ENCODE measurements around the gene SARNP.

The SARNP gene

DNA sequence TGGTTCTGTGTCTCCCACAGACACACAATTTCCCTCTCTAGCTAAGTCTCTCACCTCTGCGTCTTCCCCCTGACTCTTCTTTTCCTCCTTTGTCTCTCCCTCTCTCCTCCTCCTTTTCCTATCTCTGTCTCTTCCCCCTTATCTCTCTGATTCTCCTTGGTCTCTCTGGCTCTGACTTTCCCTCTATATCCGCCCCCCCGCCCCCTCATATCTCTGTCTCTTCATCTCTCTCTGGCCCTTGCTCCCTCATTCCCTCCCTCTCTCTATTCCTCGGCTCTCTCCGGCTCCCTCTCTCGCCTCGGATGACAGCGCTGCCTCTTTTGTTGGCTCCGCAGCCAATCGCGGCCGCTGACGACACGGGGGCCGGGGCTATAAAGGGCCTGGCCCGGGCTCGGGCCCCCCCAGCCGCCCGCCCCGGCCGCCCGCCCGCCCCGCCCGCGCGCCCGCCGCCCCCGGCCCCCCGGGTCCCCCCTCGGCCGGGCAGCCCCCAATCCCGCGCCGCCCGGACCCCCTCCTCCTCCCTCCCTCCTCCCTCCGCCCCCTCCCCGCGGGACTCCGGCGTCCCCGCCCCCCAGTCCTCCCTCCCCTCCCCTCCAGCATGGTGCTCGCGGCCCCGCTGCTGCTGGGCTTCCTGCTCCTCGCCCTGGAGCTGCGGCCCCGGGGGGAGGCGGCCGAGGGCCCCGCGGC, 74.7 kb downstream of the SARNP start, which contains the start of gene GDF11:
Gene GDF11, plus strand, starts transcription at position 404 of the 687 bp plus-strand sequence. Its CDS starts 195 bp downstream, at position 599.
- DNase-seq (ENCODE audit: low spot score) = peak; percentile 89

DNA sequence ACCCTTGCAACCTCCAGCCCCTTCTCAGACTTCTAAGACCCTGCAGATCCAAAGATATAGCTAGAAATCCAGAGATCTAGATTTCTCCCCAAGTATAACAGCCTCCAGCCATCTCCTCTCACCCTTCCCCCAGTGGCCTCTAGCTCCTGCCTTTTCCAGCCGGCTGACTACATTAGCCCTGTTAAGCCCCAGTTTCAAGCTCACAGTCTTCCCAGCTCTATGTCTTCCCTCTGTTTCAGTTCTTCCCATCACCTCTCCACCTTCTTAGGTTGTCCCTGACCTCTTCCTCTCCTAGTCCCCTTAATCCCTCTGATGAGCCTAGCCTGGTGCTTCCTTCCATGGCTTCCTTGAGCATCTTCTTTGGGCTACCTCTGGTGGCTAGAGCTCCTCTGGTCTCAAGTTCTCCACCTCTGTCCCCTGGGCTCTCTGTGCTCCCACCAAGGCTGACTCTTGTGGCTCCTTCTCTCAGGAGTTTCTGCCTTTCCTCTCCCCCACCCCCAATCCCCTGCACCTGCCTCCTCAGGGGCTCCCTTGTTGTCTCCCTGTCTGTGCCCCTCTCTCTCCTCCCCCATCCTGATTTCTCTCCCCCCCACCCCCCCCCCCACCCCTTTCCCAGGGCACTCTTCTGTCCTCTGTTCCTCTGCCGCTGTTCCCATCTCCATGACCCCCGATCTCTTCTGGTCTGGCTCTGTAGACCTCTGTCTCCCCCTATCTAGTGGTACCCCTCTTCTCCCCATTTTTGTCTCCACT, 75.4 kb downstream of the SARNP start:
- DNase-seq (ENCODE audit: low spot score) = no peak

DNA sequence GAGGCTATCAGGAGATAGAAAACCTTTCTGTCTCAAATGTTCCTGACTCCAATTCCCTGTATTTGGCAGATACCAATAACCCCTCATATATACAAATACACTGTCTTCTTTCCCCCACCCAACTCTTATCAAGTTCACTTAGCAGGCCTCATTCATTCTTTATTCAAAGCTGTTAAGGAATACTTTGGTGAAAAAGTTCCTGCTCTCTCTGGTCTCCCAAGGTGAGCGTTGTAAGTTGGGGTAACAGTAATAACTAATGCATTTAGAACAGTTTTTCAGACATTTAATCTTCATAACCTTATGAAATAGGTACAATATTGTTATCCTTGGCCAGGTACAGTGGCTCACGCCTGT, 78.5 kb downstream of the SARNP start:
- DNase-seq (ENCODE audit: low spot score) = no peak

DNA sequence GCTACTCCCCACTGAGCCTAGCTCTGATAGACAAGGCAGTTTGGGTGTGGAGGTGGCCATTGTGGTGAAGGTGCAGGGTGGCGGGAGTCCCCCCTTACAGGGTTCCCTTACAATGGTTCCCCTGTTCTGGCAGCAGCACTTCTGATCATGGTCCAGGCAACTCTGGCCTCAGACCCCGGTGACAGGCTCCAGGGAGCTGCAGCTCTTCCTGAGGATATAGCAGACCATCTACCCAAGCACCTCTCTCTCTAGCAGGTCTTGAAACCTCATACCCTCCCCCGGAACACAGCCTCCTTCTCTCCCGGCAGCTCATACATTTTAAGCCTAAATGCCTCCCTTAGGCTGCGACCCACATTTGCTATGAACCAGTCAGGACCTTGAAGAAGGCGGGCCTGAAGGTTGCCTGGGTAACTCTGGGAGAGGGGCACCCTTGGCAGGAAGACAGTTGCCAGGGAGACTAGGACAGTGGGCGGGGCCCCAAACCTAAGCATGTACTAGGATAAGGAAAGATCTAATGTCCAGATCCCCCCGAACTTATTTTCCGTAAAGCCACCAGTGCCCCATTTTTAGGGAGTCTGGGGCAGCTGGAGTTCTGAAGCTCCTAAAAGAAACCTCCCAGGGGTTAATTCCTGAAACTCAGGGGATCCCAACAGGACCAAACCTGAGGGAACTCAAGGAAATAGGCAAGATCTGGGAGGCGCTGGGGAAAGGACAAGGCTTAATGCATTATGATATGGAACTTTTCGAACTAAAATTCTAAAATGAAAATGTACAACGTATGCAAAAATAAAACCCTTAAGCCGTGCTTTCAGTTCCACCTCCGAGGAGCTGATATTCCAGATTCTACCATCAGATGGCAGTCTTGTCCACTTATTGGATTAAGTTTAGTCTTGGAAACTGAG, 79.2 kb downstream of the SARNP start:
- DNase-seq (ENCODE audit: low spot score) = peak; percentile 71

DNA sequence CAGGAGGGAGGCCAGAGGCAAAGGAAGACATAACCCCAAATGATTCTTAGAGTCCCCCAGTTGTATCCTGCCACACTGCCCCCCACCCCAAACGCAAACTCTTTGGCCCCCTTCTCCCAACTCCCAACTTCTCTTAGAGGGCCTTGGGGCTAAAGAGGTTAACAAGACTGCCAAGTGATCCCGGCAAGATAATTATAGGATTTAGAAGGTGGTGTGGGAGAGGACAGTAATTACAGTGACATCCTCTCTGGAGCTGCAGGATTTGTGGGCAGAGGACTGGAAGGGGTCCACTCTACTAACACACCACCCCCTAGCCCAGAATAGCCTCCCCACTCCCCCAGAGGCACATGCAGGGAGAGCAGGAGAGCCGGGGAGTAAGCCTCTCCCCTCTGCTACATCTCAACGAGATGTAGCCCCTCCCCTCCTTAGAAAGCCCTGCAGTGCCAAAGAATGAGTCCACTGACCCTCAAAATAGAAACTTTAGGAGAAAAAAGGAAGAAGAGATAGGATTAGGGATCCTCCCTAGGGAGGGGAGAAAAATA, 79.9 kb downstream of the SARNP start:
- DNase-seq (ENCODE audit: low spot score) = no peak

DNA sequence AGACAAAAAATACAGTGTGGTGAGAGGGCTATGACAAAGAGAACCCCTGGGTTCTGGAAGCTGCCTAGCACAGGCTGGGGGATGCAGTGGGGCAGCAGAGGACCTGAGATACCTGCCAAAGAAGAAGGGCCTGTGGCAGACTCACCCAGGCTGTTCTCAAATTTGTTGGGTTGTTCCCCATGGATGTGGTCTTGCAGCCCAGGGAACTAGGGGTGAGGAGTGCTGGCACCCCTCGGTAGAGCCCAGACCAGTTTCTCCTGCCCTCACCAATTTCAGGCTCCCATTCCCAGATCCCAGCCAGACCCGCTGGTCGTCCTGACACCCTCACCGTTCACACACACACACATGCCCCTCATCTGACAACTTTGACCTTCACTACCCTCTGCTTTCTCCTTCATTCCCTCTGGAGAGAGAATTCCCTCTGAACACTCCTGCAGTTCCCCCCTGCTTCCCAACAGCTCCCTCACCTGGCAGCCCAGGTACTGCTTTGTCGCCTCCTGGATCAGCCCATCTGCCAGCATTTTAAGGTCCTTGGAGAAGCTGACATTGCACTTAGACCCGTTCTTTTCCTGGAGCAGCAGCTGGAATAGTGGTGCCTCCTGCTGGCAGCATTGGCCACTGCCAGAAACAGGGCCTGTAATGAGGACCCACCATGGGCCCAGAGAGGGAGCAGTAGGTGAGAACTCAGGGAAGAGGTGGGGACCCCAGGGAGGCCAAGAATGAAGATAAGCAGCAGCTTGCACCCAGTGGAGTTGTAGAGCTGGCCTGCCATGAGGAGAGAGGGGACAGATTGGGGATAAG, 80.5 kb downstream of the SARNP start:
- peak; percentile 74 for DNase-seq (ENCODE audit: low spot score)

DNA sequence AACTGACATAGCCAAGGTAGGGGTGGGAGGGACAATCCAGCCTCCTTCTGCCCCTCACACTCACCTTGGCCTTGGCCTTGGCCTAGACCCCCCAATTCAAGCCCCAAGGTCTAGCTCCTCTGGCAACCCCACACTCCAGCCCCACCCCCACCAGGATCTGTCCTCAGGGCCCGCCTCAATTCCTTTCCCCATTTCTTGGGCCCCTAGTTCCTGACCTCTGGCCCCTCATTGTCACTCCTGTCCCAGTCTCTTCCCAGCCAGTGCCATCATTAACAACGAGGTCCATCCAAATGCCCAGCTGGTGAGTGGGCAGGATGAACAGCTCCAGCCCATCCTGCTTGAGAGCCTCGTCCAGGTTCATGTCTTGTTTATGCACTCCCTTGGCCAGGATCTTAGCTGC, 81.4 kb downstream of the SARNP start:
- no peak for DNase-seq (ENCODE audit: low spot score)

DNA sequence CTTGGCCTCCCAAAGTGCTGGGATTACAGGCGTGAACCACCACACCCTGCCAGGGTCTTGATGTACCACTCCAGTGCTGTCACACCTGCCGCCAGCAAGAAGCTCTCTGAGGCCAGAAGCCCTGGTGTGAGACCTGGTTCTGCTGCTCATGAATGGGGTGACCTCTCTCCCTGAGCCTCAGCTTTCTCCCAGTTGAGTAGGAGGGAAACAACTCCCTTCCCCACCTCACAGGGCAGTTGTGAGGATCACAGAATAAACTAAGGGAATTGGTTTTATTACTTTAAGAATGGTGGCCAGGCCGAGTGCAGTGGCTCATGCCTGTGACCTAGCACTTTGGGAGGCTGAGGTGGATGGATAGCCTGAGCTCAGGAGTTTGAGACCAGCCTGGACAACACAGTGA, 82.9 kb downstream of the SARNP start:
- DNase-seq (ENCODE audit: low spot score) = no peak

DNA sequence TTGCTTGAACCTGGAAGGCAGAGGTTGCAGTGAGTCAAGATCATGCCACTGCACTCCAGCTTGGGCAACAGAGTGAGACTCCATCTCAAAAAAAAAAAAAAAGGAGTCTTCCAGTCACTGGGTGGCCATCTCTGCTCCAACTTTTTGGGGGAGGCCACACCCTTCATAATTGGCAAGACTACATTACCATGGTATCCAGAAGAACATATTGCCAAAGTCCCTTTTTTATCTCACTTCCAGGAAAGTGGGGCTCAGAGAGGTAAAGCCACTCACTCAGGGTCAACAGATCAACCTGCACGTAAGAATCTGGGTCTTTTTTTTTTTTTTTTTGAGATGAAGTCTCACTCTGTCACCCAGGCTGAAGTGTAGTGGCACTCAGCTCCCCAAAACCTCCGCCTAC, 83.7 kb downstream of the SARNP start:
- DNase-seq (ENCODE audit: low spot score) = no peak

DNA sequence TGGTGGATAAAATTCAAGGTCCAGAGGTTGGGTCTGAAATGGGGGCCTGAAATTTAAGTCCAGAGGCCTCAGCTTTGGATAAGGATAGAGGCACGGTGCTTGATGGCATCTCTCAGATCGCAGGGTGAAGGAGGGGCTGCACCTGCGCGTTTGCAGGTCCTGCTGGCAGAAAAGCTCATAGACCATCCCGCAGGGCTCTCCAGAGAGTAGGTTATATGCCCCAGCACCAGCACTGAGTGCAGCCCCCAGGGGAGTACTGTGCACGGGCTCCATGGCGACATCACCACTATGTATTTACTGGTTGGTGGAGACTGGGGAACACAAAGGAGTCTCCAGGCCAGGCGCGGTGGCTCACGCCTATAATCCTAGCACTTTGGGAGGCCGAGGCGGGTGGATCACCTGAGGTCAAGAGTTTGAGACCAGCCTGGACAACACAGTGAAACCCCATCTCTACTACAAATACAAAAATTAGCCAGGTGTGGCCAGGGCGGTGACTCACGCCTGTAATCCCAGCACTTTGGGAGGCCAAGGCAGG, 84.4 kb downstream of the SARNP start:
- DNase-seq (ENCODE audit: low spot score) = no peak

DNA sequence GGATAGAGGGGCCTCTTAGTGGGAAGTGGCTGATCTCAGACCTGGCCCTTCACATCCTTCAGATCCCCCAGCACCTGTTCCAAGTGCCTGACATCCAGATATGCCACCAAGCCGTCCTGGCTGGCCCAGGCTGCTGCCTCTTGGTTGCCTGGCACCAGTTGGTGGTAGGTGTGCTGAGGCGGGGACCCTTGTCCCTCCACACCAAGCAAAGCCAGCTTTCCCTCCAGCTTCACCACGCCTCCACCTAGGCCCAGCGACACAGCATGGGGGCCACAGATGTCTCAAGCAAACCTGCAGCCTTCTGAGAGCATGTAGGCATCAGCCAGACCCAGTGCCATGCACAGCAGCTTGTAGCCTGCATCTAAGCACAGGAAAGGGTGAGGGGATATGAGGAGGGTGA, 85.2 kb downstream of the SARNP start:
- no peak for DNase-seq (ENCODE audit: low spot score)

DNA sequence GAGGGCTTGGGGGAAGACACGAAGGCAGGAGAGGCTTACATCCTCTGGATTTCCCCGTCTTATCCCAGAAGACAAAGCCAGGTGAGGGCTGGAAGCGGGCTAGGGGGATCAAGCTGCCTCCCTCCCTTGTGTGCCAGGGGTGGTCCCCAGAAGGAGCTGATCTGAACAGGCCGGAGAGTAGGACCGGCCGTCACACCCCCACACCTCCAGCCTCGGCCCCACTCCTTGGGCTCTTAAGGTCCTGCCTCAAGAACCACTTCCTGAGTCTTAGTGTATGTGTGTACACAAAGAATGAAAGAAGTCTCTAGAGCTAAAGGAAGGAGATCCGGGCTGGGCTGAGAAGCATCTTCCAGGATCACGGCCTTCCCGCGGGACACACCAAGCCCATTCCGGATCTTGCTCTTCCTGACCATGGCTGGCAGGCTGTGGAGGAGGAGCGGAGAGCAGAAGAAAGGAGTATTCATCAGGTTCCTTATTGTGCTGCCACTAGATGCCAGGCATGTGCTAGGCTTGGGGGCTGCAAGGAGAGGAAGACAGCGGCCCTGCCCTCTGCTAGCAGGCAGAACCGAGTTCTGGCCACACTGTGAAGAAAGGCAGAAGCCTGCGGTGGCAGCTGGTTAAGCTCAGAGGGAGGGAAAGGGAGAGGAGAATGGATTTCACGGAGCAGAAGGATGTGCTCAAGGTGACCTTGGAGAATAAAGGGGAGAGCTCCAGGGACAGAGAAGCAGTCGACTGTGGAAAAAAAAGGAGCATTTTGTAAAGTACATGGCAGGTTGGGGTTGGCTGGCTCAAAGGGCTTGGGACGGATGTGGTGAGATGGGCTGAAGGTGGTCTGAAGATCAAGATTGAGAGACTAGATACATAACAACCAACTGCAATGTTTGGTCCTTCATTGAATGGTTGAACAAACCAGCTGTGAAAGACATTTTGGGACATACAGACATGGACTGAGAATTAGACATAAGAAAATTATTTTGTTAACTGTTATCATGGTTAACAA, 87.4 kb downstream of the SARNP start:
- DNase-seq (ENCODE audit: low spot score) = no peak

DNA sequence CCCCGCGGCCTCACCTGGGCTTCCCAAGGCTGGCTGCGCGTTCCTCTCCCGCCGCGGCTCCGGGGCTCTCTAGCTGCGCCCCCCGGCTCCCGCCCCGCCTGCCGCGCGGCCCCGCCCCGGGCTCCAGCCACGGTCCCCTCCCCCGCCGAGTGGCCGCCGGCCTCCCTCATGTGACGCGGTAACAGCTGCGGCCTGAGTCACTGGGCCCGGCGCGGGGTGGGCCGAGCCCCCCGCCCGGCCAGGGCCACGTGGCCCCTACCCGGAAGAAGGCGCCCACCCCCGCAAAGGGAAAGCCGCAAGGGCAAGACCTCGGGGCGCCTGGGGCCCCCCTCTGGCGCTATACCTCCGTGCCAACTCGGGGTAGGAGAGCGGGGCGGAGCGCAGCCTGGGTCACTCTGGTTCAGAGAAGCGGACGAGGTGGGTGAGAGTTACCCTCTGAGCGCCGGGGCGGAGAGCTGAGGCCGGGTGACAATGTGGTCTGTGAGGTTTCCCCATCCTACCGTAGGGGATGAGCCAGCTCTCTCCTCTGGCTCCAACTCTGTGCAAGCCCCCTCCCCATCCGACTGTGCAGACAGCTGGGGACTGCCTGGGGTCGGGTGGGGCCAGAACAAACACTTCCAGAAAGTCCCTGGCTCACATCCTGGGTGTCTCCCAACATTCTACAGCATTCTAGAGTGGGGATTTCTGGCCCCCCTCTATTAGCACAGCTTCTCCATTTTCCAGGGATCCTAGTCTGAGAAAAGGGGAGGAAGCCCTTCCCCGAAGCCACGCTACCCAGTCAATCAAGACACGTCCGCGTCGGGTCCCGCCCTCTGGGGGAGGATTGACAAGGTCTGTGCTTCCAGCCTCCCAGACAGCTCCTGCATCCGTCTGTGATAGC, 88.3 kb downstream of the SARNP start, which contains the start of gene CD63:
Gene CD63, minus strand, starts transcription at position 71 of the 880 bp plus-strand sequence. CDS start 668 bp downstream, outside the sequence.
- peak; percentile 97 for DNase-seq (ENCODE audit: low spot score)

DNA sequence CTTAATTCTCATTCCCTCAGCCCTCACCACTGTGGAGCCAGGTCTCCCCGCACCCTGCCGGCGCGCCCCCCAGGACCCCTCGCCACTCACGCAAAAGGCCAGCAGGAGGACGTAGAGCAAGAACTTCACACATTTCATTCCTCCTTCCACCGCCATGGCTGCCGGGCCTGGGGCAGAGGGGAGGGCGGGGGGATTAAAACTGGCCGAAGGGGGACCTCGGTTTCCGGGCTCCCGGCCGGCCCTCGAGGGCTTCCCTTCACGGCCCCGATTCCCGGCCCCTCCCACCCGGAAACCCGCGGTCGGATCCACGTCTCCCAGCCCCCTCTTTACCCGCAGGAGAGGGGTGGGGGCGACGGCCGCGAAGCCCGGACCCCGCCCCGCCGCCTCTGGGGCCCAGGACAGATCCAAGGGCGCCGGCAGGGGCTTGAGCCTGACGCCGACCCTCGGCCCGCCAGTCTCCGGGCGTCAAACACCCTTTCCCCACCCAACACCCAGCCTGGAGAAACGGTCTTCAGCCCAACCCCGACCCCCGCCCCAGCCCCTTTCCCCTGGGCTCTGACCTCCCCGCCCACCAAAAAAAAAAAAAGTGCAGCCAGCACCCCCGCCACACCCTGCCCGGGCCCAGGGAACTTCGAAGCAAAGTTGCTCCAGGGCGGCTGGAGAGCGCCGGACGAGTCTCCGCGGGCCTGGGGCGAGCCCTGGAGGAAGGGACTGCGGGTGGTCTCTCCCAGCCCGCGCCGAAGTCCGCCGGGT, 89.2 kb downstream of the SARNP start:
- no peak for DNase-seq (ENCODE audit: low spot score)

DNA sequence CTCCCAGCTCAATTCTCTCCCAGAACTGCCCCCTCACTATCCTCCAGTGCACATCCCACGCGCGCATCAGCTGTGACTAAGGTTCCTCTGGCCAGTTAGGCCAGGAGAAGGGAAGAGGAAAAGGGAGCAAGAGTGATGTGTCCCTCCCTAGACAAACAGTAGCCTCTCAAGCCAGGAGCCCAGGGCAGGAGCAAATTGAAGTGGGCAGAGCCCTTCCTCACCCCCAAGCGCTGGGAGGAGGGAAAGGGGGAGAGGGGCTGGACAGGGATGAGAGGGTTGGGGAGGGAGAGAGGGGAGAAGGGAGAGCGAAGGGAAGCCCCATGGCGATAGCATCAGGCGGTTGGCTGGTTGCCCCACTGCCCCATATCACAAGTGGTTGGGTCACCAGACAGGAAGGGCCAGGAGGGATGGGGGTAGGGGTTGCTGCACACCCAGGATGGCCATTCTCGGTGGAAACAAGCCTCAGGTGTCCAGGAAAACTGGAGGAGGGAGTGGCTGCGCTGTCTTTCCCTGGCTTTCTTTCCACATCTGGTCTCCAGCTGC, 89.8 kb downstream of the SARNP start:
- no peak for DNase-seq (ENCODE audit: low spot score)

DNA sequence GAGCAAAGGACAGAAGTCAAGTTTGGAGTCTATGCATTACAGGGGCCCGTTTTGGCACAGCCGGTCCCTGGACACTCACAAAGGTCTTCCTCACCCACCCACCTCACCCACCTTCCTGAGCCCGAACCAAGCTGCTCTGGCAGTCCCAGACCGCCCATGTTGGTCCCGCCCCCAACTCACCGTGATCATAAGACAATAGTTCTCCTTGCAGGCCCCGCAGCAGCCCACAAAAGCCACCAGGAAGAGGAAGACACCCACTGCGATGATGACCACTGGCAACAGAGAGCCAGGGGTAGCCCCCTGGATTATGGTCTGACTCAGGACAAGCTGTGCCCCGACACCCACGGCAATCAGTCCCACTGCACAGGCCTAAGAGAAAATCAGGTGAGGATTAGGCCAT, 90.6 kb downstream of the SARNP start:
- DNase-seq (ENCODE audit: low spot score) = no peak

DNA sequence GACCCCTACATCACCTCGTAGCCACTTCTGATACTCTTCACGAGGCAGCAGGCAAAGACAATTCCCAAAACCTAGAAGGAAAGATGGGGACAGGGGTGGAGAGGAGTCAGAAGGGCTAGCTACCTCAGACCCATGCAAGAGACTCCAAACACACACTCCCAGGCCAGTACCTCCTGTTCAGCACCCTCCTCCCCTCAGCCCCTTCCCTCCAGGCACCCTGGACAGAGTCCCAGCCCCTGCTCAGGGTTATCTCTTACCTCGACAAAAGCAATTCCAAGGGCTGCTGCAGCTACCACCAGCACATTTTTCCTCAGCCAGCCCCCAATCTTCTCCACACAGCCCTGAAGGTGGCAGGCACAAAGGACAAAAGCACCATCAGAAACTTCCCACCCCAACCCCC, 92.0 kb downstream of the SARNP start:
- DNase-seq (ENCODE audit: low spot score) = no peak

DNA sequence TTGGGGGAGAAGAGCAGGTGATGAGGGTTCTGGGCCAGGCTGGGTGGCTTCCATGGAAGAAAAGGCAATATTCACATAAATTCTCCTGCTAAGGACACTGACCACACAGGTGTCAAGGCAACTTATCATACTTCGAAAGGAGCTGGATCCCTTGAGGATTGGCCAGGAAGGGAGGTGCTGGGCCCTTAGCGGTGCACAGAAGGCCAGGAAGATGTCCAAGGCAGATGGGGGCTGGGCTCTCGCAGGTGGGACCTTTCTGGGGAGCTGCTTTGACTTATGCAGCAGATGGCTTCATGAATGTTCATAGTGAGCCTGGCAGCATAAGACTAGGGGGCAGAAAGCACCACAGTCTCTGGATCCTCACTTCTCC, 92.6 kb downstream of the SARNP start:
- no peak for DNase-seq (ENCODE audit: low spot score)
